Measurements from ENCODE around the gene LMX1A. TPM values are rescaled to one million over a fixed set of nuclear protein-coding genes. Genes with fewer than 3 reads are reported as not detected.

LMX1A gene
- total and polyA plus RNA-seq, 2 experiments from 2014 or later: not detected

- Histone ChIP-seq H3K79me2 (replicated peaks; ENCODE audit: insufficient read depth) (no peaks in the 10 kb centered on the region), H3K4me3 (no peak overlapping the region), H3K27me3 (ENCODE audit: insufficient read depth) (no peaks in the 10 kb centered on the region), H2AFZ (no peak overlapping the region), H3K4me2 (no peak overlapping the region), H3K9me2 (ENCODE audit: insufficient read depth) (no peaks in the 10 kb centered on the region), H4K20me1 (replicated peaks; ENCODE audit: insufficient read depth) (no peaks in the 10 kb centered on the region), H3K4me1 (ENCODE audit: insufficient read depth) (0 out of 2 replicates have a peak, but pooled peaks cover 2% of the 10 kb centered on the region), H3K27ac (ENCODE audit: low read depth) (no peak overlapping the region), H3K36me3 (ENCODE audit: insufficient read depth) (no peaks in the 10 kb centered on the region), H3F3A (replicated peaks; ENCODE audit: low read depth) (no peaks in the 10 kb centered on the region)
- H3K27ac Mint-ChIP-seq: no peak overlapping the region
- peaks cover 7% of the 10 kb centered on the region for H3K27me3 Mint-ChIP-seq (ENCODE audit: insufficient read depth, low read depth, poor library complexity)
- no peaks in the 10 kb centered on the region for H3K9me3 Mint-ChIP-seq
- ATAC-seq: no peak; the same call in 2 of the 3 replicates
- H3K36me3 Mint-ChIP-seq (ENCODE audit: low read depth): no peaks in the 10 kb centered on the region
- H3K4me3 Mint-ChIP-seq: no peak overlapping the region
- DNase-seq (ENCODE audit: low spot score): no peak
- no peak for TF ChIP-seq ETS1 (IDR thresholded peaks at IDR 0.05)
- H3K4me1 Mint-ChIP-seq: no peaks in the 10 kb centered on the region; the same call in 1 of the 3 replicates
Measured at GRCh38 chr1:165327538-165327937, 29.0 kb downstream of the LMX1A start.

DNA sequence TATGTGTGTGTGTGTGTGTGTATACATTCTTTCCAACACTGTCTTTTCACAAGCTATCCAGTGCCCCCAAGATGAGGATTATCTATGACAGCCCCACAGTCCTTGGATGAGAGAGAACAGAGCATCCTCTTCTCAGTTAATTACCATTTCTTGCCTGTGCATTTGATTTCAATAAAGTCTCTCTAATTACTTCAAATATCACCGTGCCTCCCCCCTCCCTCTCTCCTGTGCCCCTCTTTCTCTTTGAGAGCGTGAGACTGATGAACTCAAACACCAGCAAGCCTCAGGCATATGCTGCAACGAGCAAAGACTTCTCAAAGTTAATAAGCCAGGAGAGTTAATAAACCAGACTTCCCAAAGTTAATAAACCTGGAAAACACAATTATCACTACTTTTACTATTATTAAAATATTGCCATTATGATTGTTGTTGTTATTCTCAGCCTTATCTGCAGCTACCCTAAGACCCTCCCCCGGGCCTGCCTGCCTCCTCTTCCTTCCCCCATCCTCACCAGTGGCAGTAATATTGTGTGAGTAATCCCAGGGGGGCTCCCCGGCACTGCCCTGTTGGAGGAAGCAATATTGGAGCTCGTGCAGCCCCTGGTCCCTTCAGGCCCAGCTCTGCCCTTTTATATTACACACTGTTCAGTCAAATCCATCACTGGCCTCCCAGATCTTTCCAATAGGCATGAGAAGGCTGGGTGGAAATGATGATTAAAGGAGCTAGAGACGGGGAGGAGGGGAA, 30.9 kb downstream of the LMX1A start:
- H3K27me3 ChIP-seq (ENCODE audit: insufficient read depth): no peaks in the 10 kb centered on the region
- Mint-ChIP-seq H3K4me3 (no peak overlapping the region), H3K27me3 (ENCODE audit: insufficient read depth, low read depth, poor library complexity) (peaks cover 7% of the 10 kb centered on the region), H3K27ac (no peak overlapping the region), H3K36me3 (ENCODE audit: low read depth) (no peaks in the 10 kb centered on the region), H3K9me3 (no peaks in the 10 kb centered on the region), H3K4me1 (no peaks in the 10 kb centered on the region; the same call in 1 of the 3 replicates)
- no peaks in the 10 kb centered on the region for H3K36me3 ChIP-seq (ENCODE audit: insufficient read depth)
- no peaks in the 10 kb centered on the region for H3K9me2 ChIP-seq (ENCODE audit: insufficient read depth)
- DNase-seq (ENCODE audit: low spot score) (no peak), ATAC-seq (no peak)
- H4K20me1 ChIP-seq (replicated peaks; ENCODE audit: insufficient read depth): no peaks in the 10 kb centered on the region
- no peak overlapping the region for H3K4me2 ChIP-seq
- no peaks in the 10 kb centered on the region for H3K79me2 ChIP-seq (replicated peaks; ENCODE audit: insufficient read depth)
- 0 out of 2 replicates have a peak, but pooled peaks cover 2% of the 10 kb centered on the region for H3K4me1 ChIP-seq (ENCODE audit: insufficient read depth)
- H3F3A ChIP-seq (replicated peaks; ENCODE audit: low read depth): no peaks in the 10 kb centered on the region
- H2AFZ ChIP-seq: no peak overlapping the region
- no peak overlapping the region for H3K27ac ChIP-seq (ENCODE audit: low read depth)
- H3K4me3 ChIP-seq: no peak overlapping the region
- TF ChIP-seq EZH2 (IDR thresholded peaks at IDR 0.05; ENCODE audit: low read depth, unreplicated experiment): no peak
- no peak for TF ChIP-seq ETS1 (IDR thresholded peaks at IDR 0.05)
- no peak for TF ChIP-seq JUNB (IDR thresholded peaks at IDR 0.05; ENCODE audit: unreplicated experiment)
- TF ChIP-seq STAT1 (IDR thresholded peaks at IDR 0.05; ENCODE audit: unreplicated experiment): no peak
- TF ChIP-seq ZNF331 (CRISPR knock-in tag; IDR thresholded peaks at IDR 0.05; ENCODE audit: low read depth): no peak
- TF ChIP-seq CTCF (conservative IDR thresholded peaks at IDR 0.05; ENCODE audit: low read depth in 2 of 2): no peak
- no peak for TF ChIP-seq POLR2AphosphoS5 (IDR thresholded peaks at IDR 0.05; ENCODE audit: low read depth)
- TF ChIP-seq, protein P1, sequence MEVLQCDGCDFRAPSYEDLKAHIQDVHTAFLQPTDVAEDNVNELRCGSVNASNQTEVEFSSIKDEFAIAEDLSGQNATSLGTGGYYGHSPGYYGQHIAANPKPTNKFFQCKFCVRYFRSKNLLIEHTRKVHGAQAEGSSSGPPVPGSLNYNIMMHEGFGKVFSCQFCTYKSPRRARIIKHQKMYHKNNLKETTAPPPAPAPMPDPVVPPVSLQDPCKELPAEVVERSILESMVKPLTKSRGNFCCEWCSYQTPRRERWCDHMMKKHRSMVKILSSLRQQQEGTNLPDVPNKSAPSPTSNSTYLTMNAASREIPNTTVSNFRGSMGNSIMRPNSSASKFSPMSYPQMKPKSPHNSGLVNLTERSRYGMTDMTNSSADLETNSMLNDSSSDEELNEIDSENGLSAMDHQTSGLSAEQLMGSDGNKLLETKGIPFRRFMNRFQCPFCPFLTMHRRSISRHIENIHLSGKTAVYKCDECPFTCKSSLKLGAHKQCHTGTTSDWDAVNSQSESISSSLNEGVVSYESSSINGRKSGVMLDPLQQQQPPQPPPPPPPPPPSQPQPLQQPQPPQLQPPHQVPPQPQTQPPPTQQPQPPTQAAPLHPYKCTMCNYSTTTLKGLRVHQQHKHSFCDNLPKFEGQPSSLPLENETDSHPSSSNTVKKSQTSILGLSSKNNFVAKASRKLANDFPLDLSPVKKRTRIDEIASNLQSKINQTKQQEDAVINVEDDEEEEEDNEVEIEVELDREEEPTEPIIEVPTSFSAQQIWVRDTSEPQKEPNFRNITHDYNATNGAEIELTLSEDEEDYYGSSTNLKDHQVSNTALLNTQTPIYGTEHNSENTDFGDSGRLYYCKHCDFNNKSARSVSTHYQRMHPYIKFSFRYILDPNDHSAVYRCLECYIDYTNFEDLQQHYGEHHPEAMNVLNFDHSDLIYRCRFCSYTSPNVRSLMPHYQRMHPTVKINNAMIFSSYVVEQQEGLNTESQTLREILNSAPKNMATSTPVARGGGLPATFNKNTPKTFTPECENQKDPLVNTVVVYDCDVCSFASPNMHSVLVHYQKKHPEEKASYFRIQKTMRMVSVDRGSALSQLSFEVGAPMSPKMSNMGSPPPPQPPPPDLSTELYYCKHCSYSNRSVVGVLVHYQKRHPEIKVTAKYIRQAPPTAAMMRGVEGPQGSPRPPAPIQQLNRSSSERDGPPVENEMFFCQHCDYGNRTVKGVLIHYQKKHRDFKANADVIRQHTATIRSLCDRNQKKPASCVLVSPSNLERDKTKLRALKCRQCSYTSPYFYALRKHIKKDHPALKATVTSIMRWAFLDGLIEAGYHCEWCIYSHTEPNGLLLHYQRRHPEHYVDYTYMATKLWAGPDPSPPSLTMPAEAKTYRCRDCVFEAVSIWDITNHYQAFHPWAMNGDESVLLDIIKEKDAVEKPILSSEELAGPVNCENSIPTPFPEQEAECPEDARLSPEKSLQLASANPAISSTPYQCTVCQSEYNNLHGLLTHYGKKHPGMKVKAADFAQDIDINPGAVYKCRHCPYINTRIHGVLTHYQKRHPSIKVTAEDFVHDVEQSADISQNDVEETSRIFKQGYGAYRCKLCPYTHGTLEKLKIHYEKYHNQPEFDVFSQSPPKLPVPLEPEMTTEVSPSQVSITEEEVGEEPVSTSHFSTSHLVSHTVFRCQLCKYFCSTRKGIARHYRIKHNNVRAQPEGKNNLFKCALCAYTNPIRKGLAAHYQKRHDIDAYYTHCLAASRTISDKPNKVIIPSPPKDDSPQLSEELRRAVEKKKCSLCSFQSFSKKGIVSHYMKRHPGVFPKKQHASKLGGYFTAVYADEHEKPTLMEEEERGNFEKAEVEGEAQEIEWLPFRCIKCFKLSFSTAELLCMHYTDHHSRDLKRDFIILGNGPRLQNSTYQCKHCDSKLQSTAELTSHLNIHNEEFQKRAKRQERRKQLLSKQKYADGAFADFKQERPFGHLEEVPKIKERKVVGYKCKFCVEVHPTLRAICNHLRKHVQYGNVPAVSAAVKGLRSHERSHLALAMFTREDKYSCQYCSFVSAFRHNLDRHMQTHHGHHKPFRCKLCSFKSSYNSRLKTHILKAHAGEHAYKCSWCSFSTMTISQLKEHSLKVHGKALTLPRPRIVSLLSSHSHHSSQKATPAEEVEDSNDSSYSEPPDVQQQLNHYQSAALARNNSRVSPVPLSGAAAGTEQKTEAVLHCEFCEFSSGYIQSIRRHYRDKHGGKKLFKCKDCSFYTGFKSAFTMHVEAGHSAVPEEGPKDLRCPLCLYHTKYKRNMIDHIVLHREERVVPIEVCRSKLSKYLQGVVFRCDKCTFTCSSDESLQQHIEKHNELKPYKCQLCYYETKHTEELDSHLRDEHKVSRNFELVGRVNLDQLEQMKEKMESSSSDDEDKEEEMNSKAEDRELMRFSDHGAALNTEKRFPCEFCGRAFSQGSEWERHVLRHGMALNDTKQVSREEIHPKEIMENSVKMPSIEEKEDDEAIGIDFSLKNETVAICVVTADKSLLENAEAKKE (CRISPR knock-in tag; IDR thresholded peaks at IDR 0.05): no peak

All from GM23338 (cell line).